Activated naive CD8-positive, alpha-beta T cell (primary cell): ENCODE data around the gene QRFP.

Source experiments
- H3K27ac Mint-ChIP-seq: one replicate; pipeline ENCODE4 v1.8.0; 2021; ENCODE audit warnings: mixed read lengths
- H3K27me3 Mint-ChIP-seq: one replicate; pipeline ENCODE4 v1.8.0; 2021; ENCODE audit warnings: mixed read lengths
- H3K36me3 Mint-ChIP-seq: one replicate; pipeline ENCODE4 v1.8.0; 2021; ENCODE audit warnings: mixed read lengths
- H3K4me1 Mint-ChIP-seq: one replicate; pipeline ENCODE4 v1.8.0; 2021; ENCODE audit warnings: low read depth, mixed read lengths
- H3K4me3 Mint-ChIP-seq: one replicate; pipeline ENCODE4 v1.8.0; 2021; ENCODE audit warnings: mild to moderate bottlenecking, mixed read lengths
- H3K9me3 Mint-ChIP-seq: one replicate; pipeline ENCODE4 v1.8.0; 2021; ENCODE audit warnings: low read depth, mixed read lengths

QRFP gene

DNA sequence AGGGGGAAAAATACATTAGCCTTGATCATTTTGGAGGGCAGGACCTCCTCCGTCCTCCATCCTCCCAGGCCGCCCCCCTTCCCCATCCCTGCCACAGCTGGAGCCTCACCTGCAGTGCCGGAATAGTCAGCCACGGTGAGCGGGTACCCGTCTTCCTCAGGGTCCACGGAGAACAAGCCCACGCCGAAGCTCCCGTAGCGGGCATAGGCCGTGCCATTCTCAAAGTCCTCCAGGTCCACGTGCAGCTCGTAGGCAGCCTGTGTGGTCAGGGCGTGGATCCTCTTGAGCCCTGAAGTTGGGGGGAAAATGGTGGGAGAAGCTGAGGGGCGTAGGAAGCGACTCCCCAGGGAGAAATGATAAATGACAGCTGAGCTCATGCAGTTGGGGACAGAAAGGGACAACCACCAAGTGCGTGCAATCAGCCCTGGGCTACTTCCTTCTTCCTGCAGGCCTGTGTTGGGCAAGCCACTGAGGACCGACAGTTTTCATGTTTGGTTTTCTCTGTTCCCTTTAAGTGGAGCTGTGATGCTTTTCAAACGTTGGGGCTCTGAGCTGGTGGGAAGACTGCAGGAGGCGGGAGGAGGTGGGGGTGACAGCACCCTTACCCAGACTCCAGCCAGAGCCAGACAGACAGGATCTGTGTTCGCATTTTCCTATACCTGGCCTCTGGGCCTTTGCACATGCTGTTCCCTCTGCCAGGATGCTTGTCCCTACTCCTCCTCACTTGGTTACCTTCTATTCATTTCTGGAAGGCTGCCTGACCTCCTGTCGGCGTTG lies 8.7 kb upstream of the QRFP start:
- Mint-ChIP-seq H3K27ac (no peak overlapping the region), H3K9me3 (no peaks in the 10 kb centered on the region)

DNA sequence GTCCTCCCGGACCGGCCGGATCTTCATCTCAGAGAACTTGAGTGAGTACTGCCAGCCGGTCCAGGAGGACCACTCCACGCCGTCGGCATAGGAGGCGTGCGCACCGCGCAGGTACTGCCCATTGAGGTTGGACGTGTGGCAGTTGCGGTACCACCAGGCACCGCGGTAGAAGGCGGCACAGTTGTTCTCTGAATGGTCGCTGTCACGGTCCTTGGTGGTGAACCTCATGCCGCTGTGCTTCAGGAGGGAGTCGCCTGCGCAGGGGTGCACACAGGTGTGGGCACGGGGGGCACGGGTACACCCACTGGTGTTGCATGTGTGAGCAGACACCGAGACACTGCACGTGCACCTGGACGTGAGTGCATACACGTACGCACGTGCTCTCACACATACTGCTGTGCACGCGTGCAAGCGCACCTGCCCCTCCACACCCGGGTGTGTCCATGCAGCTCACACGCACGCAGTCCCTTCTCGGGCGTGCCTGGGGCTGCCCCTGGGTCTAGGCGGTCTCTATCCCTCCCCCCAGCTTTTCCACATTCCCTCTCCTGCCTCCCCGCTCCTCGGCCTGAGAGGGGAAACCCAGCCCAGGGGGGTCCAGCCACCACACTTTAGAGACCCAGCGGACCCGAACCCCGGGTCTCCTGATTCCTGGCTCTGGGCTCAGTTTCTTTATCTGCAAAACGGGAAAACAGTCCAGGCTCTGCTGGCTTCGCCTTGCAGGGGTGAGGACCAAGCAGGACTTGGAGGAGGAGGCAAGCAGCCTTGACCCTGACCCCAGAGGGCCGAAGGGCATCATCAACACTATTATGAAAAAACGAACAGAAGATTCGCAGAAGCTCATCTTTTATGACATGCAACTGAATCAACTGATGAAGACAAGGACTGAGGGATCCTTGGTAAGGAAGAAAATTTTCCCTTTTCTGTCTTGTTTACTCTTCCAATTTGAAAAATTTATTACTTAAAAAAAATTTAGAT lies 7.7 kb upstream of the QRFP start:
- H3K36me3 Mint-ChIP-seq, result no peaks in the 10 kb centered on the region
- no peaks in the 10 kb centered on the region for H3K27me3 Mint-ChIP-seq
- no peaks in the 10 kb centered on the region for H3K9me3 Mint-ChIP-seq
- H3K4me3 Mint-ChIP-seq, result no peak overlapping the region
- H3K4me1 Mint-ChIP-seq, result no peaks in the 10 kb centered on the region
- no peak overlapping the region for H3K27ac Mint-ChIP-seq

More for the DNA sequence above, 8.7 kb upstream of the QRFP start:
- Mint-ChIP-seq H3K27me3 (no peaks in the 10 kb centered on the region), H3K36me3 (no peaks in the 10 kb centered on the region), H3K4me1 (no peaks in the 10 kb centered on the region), H3K4me3 (no peak overlapping the region)

DNA sequence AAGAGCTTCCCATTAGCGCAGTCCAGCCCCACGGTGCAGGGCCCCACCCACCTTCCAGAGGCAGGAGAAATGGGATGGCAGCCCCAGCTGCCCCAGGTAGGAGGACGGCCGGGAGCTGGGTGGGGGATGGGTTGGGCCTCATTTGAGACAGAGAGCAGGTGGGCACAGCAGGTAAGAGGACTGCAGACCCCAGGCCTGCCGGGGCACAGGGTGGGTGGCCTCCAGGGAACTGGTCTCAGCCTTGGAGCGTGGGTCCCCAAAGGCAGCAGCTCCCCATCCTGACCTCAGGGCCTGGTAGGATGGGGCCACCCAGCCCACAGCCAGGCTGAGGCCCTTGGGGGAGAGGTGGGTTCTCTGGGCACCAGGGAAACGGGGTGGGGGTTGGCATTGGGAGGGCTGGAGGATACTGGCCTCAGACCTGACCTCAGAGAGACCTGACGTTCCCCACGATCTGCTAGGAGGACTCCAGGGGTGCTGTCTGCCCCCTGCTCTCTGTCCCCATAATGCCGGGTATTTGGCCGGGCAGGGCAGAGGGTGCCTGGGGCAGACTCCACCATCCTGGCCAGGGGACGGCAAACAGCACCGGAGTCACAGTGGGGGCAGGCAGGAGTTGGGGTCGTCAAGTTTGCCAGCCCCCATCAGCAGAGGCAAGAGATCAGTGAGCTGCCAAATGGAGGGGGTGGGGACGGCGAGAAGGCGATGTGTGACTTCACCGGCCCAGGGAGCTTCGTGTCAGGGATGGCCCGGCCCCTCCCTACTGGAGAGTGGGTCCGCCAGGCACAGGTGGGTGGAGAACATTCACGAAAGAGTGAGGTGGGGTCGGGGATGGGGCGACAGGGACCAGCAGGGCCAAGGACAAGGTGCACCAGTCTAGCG lies 6.8 kb upstream of the QRFP start:
- no peaks in the 10 kb centered on the region for H3K9me3 Mint-ChIP-seq
- no peaks in the 10 kb centered on the region for H3K27me3 Mint-ChIP-seq
- H3K36me3 Mint-ChIP-seq, result no peaks in the 10 kb centered on the region
- H3K4me3 Mint-ChIP-seq, result no peak overlapping the region
- H3K4me1 Mint-ChIP-seq, result no peaks in the 10 kb centered on the region
- H3K27ac Mint-ChIP-seq, result no peak overlapping the region

DNA sequence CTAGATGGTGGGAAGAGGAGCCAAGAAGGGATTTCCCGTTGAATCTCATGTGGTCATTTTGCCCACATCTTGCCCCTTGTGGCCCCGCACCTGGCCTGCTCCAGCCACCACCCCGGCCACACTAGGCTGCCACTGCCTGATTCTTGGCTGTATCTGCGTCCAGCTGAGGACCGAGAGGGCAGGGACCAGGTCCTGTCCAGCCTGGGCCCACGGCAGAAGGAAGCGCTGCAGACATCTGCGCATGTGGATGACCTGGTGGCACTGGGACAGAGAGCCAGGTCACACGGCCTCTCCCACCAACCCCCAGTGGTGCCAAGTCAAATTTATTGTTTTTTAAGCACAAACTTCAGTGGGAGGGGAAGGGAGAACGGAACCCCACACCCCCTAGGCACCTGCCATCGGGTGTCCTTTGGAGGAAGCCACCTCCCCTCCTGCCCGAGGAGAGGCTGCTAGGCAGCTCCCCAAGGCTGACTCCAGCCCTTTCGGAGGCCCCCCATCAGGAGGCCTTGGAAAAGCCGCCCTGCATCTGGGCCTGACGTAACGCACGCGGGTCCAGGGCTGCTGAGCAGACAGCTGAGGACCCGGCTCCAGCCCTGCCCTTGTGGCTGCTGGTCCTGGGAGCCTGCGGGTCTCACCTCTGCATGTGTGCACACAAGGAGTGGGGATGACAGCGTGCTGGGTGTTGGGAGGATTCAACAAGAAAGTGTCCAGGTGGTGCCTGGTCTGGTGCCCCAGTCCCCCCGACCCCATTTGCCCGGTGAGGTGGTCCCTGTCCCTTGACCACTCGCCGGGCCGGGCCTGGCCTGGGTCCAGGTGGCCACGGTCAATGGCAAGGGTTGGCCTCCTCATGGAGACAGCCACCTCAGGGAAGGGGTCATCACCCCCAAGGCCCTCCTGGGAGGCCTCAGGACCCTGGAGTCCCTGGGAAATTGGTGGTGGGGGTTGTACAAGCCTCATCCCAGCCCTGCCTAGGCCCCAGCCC lies 5.9 kb upstream of the QRFP start:
- Mint-ChIP-seq H3K27me3 (no peaks in the 10 kb centered on the region), H3K27ac (no peak overlapping the region), H3K4me1 (no peaks in the 10 kb centered on the region), H3K9me3 (no peaks in the 10 kb centered on the region), H3K4me3 (no peak overlapping the region), H3K36me3 (no peaks in the 10 kb centered on the region)

DNA sequence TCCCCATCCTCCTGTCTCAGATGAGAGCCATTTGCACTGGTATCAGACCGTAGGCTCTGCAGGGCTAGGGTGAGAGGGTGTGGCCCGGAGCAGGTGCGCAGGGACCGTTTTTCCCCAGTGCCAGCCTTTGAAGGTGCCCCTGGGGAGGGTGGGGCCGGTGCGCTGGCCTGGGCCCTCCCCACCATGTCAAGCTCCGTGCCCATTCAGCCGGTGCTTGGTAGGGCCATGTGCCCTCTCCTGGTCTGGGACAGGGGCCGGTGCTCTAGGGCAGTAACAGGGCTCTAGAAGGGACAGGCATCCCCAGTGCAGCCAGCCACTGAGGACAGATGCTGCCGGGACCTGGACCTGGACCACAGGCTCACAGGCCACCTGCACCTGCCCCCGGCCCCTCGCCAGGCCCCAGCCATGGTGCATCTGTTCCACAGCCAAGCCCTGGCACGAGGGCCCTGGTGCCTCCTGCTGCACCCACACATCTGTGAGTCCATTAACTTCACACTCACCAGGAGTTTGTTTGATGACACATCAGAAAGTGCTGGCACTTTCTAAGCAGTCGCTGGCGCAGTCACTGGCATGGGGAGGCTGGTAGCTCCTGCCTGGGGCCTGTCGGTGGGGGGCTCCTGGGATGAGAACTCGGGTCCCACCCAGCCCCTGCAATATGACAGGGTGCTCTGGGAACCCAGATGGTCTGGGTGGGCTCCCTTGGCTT lies 5.0 kb upstream of the QRFP start:
- H3K4me3 Mint-ChIP-seq, result no peak overlapping the region
- no peaks in the 10 kb centered on the region for H3K27me3 Mint-ChIP-seq
- no peaks in the 10 kb centered on the region for H3K9me3 Mint-ChIP-seq
- H3K36me3 Mint-ChIP-seq, result no peaks in the 10 kb centered on the region
- H3K27ac Mint-ChIP-seq, result no peak overlapping the region
- no peaks in the 10 kb centered on the region for H3K4me1 Mint-ChIP-seq

DNA sequence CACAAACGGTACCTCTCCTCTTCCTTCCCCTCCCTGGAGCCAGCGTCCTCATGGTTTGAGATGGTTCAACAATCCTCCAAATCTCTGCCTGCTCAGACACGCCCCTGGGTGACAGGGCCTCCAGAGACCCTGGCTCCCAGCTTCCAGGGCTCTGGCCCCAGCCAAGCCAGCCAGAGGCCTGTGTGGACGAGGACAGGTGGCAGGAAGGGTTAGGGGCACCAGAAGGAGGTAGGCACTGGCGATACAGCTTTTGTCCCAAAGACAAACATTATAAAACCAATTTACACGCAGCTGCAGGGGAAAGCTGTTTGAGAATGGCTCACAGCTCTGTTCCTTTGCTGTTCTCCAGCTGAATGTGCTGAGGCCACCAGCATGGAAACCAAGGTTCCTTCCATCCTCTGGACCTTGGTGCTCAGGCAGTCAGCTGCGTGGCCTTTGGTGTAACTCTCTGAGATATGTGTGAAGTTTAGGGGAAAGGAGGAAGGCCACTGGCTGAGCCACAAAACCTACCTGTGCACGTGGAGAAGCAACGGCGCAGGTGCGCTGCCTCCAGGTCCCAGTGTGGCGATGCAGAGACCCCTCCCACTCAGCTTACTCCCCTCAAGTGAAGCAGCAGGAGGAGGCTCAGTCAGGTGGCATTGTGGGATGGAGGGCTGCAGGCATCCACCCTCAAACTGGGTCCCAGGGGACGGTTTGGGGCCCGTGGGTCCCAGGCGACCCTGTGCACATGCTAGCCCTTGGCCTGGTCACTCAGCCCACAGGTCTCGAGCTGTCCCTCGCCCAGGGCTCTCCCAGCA lies 4.3 kb upstream of the QRFP start:
- H3K9me3 Mint-ChIP-seq, result no peaks in the 10 kb centered on the region
- H3K27me3 Mint-ChIP-seq, result no peaks in the 10 kb centered on the region
- H3K36me3 Mint-ChIP-seq, result no peaks in the 10 kb centered on the region
- H3K4me3 Mint-ChIP-seq, result no peak overlapping the region
- no peaks in the 10 kb centered on the region for H3K4me1 Mint-ChIP-seq
- no peak overlapping the region for H3K27ac Mint-ChIP-seq

DNA sequence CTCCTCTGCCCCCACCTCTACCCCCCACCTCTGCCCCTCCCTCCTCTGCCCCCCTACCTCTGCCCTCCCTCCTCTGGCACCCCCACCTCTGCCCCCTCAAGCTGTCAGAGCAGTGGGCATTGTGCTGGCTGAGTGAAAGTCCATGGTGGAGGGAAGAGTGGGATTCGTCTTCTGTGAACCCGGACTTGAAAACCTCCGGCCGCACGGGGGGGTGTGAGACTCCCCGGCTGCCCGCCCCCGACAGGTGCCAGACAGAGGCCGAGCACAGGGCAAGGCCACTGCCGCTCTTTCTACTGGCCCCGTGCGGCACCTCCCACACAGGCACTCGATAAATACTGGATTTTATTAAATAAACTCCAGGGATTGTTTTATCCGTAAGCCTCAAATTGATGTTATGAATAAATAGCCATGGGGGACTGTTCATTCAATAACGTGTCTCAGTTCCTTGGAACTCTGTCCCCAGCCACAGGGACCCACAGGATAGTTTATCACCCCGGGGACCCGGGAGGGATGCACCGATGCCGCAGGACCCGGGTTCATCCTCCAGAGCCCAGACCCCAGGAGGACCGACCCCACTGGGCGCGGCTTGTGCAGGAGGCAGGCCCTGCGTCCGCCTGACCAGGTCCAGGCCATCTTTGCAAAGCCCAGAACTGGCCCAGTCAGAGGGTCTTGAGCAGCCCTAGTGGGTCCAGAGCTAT lies 2.6 kb upstream of the QRFP start:
- no peak overlapping the region for H3K27ac Mint-ChIP-seq

DNA sequence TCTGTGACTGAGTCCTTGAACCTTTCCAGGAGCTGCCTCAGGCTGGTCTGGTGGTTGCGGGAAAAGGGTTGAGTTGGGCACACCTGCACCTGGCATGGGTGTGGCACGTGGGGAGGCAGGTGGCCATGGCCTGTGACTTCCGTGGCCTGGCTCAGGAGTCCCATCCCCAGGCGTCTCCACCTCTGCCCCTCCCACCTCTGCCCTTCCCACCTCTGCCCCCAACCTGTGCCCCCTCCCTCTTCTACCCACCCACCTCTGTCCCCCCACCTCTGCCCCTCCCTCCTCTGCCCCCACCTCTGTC lies 1.9 kb upstream of the QRFP start:
- no peak overlapping the region for H3K4me3 Mint-ChIP-seq
- no peaks in the 10 kb centered on the region for H3K36me3 Mint-ChIP-seq
- H3K4me1 Mint-ChIP-seq, result no peaks in the 10 kb centered on the region
- H3K27me3 Mint-ChIP-seq, result no peaks in the 10 kb centered on the region
- no peaks in the 10 kb centered on the region for H3K9me3 Mint-ChIP-seq
- no peak overlapping the region for H3K27ac Mint-ChIP-seq

More for the DNA sequence above, 2.6 kb upstream of the QRFP start:
- Mint-ChIP-seq H3K36me3 (no peaks in the 10 kb centered on the region), H3K27me3 (no peaks in the 10 kb centered on the region), H3K4me3 (no peak overlapping the region), H3K4me1 (no peaks in the 10 kb centered on the region), H3K9me3 (no peaks in the 10 kb centered on the region)

DNA sequence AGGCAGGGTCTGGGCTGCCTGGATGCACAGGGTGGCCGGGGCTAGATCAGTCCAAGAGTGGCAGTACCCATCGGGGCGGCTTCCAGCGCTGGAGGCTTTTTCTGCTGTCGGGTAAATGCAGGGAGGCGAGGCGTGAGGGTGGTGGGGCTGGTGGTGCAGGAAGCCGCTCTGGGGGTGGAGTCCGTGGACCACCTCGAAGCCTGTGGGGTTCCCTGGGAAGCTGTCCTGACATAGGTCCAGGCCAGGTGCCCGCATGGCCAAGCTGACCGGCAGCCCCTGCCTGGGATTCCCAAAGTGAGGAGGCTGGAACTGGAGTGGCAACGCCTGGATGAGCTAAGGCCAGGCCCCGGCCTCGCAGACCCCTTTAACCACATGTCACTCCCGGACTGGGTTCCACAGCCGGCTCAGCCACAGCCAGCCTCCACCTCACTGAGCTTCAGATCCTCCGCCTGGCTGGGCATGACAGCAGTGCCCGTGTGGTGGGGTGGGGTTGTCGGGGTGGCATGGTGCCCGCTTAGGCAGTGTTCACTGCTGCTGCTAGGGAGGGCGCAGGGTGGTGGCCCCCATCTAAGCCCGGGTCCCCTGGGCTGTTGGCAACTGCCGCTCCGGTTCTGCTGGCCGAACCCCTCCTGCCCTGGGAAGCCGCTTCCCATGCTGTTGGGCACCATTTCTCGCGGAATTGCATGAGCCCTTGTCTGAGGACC lies 1.4 kb upstream of the QRFP start:
- Mint-ChIP-seq H3K27ac (no peak overlapping the region), H3K36me3 (no peaks in the 10 kb centered on the region), H3K9me3 (no peaks in the 10 kb centered on the region), H3K4me3 (no peak overlapping the region), H3K27me3 (no peaks in the 10 kb centered on the region), H3K4me1 (no peaks in the 10 kb centered on the region)

DNA sequence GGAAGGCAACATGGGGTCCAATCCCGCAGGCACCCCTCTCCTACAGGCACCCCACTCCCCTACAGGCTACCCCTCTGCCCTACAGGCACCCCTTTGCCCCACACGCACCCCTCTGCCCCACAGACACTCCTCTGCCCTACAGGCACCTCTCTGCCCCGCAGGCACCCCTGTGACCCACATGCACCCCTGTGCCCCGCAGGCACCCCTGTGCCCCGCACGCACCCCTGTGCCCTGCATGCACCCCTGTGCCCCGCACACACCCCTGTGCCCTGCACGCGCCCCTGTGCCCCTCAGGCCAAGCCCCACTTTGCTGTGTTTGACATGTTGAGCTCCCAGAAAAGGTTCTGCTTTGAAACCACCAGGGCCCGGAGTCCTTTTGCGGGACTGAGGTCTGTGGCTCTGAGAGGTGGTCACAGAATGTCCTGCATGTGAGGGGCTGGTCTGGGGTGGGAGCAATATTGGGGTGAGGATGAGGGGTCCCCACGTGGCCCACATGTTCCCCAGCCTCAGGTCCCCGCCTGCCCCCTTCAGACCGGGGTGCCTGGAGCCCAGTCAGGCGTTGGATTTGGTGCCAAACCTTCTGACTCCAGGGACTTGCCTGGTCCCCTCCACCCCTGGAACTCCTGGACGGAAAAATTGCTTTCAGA lies 616 bp upstream of the QRFP start:
- no peak overlapping the region for H3K4me3 Mint-ChIP-seq
- no peak overlapping the region for H3K27ac Mint-ChIP-seq
- H3K27me3 Mint-ChIP-seq, result no peaks in the 10 kb centered on the region
- no peaks in the 10 kb centered on the region for H3K36me3 Mint-ChIP-seq
- H3K9me3 Mint-ChIP-seq, result no peaks in the 10 kb centered on the region
- H3K4me1 Mint-ChIP-seq, result no peaks in the 10 kb centered on the region

DNA sequence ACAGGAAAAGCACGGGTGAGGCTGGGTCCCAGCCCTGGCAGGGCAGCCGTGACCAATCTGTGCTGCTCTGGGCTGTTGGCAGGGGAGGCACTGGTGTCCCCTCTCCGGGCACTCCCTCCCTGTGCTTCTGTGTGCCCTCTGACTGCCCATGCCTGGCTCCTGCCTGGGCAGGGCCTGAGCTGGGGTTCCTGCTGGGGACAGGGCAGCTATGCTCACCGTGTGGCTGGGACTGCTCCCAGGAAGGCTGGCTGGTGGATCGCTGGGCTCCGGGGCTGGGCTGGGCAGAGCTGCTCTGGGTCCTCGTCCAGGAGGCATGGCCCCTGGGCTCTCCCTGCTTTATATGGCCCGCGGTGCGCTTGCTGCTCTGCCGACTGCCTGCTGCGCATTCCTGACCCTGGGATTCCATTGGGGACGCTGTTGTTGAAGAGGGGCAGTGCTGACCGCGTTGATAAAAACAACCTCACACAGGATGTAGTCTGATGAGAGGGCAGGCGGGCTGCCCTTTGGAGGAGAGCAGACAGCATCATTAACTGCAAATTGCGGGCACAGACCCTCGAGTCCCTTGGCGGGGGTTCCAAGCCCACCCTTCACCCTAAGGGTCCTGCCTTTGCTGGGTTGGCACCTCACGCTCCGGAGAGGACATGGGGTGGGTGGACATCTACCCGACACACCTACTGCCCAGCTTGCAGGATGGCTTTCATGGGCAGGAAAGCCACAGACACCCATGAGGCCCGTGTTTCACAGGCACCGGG lies 955 bp downstream of the QRFP start:
- Mint-ChIP-seq H3K36me3 (no peaks in the 10 kb centered on the region), H3K27ac (no peak overlapping the region), H3K9me3 (no peaks in the 10 kb centered on the region), H3K4me1 (no peaks in the 10 kb centered on the region), H3K27me3 (no peaks in the 10 kb centered on the region), H3K4me3 (no peak overlapping the region)
